DMS79 treated with DMSO at 0.1 percent for 48 hours (cell line): ENCODE results near the gene FKBP4.

Experiments
- DNase-seq: peaks from one replicate; lab custom pipeline; 2025; lab: John Stamatoyannopoulos, UW

FKBP4 gene

GRCh38 chr12:2783936-2784600 lies 10.7 kb upstream of the FKBP4 start:
- peak; percentile 77 for DNase-seq

DNA sequence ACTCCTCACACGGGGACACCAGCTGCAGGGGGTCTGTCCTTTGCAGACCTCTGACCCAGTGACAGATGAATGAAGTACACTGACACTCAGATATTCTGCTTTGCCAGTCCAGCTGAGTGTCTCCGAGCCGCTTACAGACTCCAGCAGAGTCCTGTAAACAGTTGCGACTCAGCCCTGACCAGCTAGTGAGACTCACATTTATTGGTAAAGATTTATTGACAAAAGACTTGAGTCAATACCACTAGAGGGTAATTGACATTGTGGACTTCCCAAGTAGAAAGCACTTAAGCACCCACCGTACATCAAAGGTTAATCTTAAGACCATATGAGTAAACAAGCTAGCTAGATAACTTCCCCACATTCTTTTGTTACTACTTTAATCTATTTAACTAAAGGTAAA lies 9.8 kb upstream of the FKBP4 start:
- DNase-seq: no peak

DNA sequence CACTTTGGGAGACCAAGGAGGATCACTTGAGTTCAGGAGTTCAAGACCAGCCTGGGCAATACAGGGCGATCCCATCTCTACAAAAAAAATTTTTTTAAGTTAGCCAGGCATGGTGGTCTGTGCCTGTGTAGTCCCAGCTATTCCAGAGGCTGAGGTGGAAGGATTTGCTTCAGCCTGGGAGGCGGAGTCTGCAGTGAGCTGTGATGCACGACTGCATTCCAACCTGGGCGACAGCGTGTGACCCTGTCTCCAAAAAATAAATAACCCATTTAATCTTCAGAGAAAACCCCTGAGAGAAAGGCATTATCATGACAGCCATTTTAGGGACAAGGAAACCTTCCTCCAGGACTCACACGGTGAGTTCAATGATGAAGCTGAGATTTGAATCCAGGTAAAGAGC lies 3.7 kb upstream of the FKBP4 start:
- no peak for DNase-seq

GRCh38 chr12:2792671-2793500 lies 1.9 kb upstream of the FKBP4 start:
- no peak for DNase-seq

DNA sequence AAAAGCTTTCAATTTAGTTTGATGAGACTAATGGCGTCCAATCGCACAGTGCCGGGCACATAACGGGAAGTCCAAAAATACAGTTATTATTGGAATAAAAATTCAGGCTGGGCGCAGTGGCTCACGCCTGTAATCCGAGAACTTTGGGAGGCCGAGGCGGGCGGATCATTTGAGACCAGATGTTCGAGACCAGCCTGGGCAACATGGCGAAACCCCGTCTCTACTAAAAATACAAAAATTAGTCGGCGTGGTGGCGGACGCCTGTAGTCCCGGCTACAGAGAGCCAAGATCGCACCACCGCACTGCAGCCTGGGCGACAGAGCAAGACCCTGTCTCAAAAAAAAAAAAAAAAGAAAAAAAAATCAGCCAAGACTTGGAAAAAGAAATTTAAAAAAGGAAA lies 1.2 kb upstream of the FKBP4 start:
- no peak for DNase-seq

- peak; percentile 48 for DNase-seq
Observed at GRCh38 chr12:2794191-2794735, 507 bp upstream of the FKBP4 start.

GRCh38 chr12:2795291-2796186 lies 769 bp downstream of the FKBP4 start:
- peak; percentile 47 for DNase-seq

GRCh38 chr12:2796187-2796666 lies 1.5 kb downstream of the FKBP4 start:
- peak; percentile 46 for DNase-seq

DNA sequence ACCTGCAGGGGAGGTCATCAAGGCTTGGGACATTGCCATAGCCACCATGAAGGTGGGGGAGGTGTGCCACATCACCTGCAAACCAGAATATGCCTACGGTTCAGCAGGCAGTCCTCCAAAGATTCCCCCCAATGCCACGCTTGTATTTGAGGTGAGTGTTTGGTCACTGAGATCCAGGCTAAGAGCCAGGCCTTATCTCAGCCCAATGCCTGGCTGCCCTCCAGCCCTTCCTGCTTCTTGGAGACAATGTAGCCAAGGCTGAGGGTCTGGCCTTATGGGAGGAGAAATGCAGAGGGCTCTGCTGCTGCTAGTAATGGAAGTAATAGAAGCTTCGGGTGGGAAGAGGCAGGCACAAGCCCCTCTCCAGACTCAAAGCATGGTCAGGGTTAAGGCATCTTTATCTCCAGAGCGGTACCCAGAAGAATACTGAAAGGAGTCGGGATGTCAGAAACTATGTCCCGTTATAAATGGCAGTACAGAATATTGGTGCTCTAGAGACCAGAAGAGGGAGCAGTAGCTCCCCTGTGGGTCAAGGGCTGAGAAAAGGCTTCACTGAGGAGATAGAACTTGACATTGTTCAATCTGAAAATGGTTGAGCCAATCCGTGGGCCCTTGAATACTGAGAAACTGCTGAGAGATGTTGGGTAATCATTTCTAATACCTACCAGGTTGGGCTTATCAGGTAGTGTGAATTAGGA lies 3.1 kb downstream of the FKBP4 start:
- no peak for DNase-seq

GRCh38 chr12:2800046-2800570 lies 5.3 kb downstream of the FKBP4 start:
- DNase-seq: no peak

GRCh38 chr12:2801044-2801783 lies 6.4 kb downstream of the FKBP4 start:
- DNase-seq: no peak

- DNase-seq: no peak
Observed at GRCh38 chr12:2803635-2804392, 9.0 kb downstream of the FKBP4 start.

DNA sequence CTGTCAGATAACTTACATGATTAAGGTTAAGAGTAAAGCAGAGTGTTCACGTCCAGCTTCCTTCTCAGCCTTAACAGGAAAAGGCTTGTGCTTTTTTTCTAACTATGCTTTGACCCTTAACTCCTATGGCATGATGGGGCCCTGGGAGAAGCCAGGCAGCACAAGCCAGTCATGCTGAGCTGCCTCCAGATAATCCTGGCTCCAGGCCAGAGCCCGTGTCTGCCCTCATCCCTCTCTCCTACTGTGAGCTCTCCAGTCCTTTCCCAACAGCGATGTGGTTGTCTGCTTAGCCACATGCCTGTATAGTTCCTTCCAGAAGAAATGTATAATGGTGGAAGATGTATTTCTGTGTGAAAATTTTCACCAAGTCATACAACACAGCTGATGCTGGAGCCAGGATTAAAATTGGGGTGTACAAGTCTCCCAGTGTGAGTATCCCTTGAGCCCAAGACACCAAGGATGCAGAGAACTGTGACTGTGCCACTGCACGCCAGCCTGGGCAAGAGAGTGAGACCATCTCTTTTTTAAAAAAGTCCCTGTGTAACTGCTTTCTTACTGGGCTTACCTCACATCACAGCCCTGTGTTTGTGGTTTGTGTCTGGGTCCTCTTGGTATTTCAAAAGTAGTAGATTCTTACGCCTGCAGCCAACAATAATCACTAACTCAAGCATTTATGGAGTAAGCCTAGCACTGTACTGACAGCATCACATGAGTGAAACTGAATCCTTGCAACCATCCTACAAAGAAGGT lies 9.8 kb downstream of the FKBP4 start:
- no peak for DNase-seq

DNA sequence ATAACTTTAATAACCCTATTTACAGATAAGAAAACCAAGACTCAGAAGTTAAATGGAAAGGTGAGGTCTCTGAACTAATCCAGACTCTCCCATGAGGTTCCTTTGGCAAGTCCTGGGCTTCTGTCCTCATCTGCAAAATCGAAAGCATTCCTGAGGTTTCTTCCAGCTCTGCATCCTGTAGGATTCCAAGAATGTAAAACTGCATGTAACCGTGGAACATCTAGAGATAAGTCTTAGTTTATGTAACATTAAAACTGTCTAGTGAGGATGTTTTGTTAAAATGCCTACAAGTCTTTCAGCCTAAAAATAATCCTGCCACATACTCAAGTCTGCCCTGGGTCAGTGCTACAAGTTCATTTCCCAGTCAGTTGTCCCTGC lies 10.4 kb downstream of the FKBP4 start:
- DNase-seq: no peak

GRCh38 chr12:2806700-2807099 lies 11.9 kb downstream of the FKBP4 start:
- no peak for DNase-seq

- DNase-seq: peak; percentile 41
Observed at GRCh38 chr12:2811801-2812200, 17.0 kb downstream of the FKBP4 start.

DNA sequence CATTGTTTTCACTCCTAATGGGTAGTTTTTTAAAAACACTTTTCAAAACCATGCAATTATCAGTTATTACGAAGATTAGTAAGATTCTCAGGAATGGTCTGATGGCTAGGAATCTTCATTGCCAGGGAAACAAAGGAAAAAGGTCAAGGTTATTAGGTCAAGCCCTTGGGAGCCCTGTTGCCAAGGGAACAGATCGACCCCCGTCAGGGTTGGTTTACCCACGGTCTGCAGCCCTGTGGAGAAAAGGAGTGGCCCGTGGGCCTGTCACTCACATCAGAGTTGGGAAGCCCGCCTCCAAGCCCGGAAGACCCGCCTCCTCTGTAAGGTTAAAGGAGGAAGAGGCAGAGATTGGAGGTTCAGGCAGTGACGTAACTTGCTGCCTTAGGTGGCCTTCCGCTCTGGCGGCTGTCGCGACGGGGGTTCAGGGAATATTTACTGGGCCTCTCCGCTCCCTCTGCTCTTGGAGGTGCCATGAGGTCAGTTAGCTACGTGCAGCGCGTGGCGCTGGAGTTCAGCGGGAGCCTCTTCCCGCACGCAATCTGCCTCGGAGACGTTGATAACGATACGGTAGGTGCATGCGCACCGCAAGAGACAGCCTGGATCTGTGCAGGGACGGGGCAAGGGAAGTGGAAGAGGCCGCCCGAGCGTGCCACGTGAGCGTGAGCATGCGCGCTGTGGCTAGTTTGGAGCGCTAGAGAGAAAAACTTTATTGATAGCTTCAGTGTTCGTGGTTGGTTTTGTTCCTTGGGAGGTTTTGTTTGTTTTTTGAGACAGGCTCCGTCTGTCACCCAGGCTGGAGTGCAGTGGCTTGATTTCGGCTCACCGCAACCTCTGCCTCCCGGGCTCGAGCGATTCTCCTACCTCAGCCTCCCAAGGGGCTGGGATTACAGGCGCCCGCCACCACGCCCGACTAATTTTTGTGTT lies 17.8 kb downstream of the FKBP4 start, which contains the start of gene ITFG2:
TSS of gene ITFG2 (plus strand) at position 379 of the 924 bp plus-strand sequence. CDS start at position 472, 93 bp downstream.
- DNase-seq: peak; percentile 98
